Measurements from ENCODE around the gene RIN3. TPM values are rescaled to one million over a fixed set of nuclear protein-coding genes. Genes with fewer than 3 reads are reported as not detected.

The RIN3 gene
- total RNA-seq, 4 donors from 2014 or later, result 13.5 to 22.2 (median 16.2) TPM

- ATAC-seq, result peak; percentile 52
- H3K4me1 ChIP-seq, result no peaks in the 10 kb centered on the region
- peaks cover 0 to 51% of the 10 kb centered on the region in 2 donors for H3K36me3 ChIP-seq
- 89 to 100% methylated on average over 2 to 6 of the region's 9 CpGs for WGBS, 2 donors (ENCODE audit: low coverage in 1 of 2)
- H3K27me3 ChIP-seq, result peaks cover 4% of the 10 kb centered on the region
- no peak overlapping the region for H3K27ac ChIP-seq
- no peaks in the 10 kb centered on the region for H3K9me3 ChIP-seq
- H3K4me3 ChIP-seq, result no peak overlapping the region
- TF ChIP-seq POLR2AphosphoS5 (IDR thresholded peaks at IDR 0.05) (no peak), POLR2A (IDR thresholded peaks at IDR 0.05) (no peak), CTCF (IDR thresholded peaks at IDR 0.05) (no peak), EP300 (IDR thresholded peaks at IDR 0.05) (no peak)
Measured at GRCh38 chr14:92702441-92702918, 188.9 kb downstream of the RIN3 start.

GRCh38 chr14:92703516-92703915 is 189.9 kb downstream of the RIN3 start:
- Histone ChIP-seq H3K9me3 (no peaks in the 10 kb centered on the region), H3K27me3 (peaks cover 3% of the 10 kb centered on the region), H3K27ac (no peak overlapping the region), H3K4me3 (no peak overlapping the region), H3K36me3 (peaks cover 0 to 61% of the 10 kb centered on the region in 2 donors), H3K4me1 (no peaks in the 10 kb centered on the region)
- WGBS, 2 donors (ENCODE audit: low coverage in 1 of 2), result 87 to 100% methylated on average over 7 to 10 of the region's 10 CpGs
- TF ChIP-seq CTCF (IDR thresholded peaks at IDR 0.05), result no peak
- TF ChIP-seq POLR2A (IDR thresholded peaks at IDR 0.05), result no peak
- no peak for TF ChIP-seq POLR2AphosphoS5 (IDR thresholded peaks at IDR 0.05)
- no peak for TF ChIP-seq EP300 (IDR thresholded peaks at IDR 0.05)
- ATAC-seq, result no peak

- WGBS, 2 donors (ENCODE audit: low coverage in 1 of 2), result 73 to 93% methylated on average over 10 to 12 of the region's 23 CpGs
- ATAC-seq, result peak; percentile 56
- TF ChIP-seq CTCF (IDR thresholded peaks at IDR 0.05) (no peak), POLR2A (IDR thresholded peaks at IDR 0.05) (no peak), EP300 (IDR thresholded peaks at IDR 0.05) (no peak), POLR2AphosphoS5 (IDR thresholded peaks at IDR 0.05) (no peak)
- peaks cover 0 to 65% of the 10 kb centered on the region in 2 donors for H3K36me3 ChIP-seq
- no peak overlapping the region for H3K4me3 ChIP-seq
- H3K4me1 ChIP-seq, result no peaks in the 10 kb centered on the region
- H3K27me3 ChIP-seq, result no peaks in the 10 kb centered on the region
- peak overlapping the region in 1 of 4 donors; percentile 45 for H3K27ac ChIP-seq
- H3K9me3 ChIP-seq, result no peaks in the 10 kb centered on the region
Measured at GRCh38 chr14:92704036-92704804, 190.6 kb downstream of the RIN3 start.

GRCh38 chr14:92704821-92705220 is 191.2 kb downstream of the RIN3 start:
- Histone ChIP-seq H3K27ac (no peak overlapping the region), H3K36me3 (peaks cover 0 to 71% of the 10 kb centered on the region in 2 donors), H3K4me1 (no peaks in the 10 kb centered on the region), H3K9me3 (no peaks in the 10 kb centered on the region), H3K4me3 (no peak overlapping the region), H3K27me3 (no peaks in the 10 kb centered on the region)
- WGBS, 2 donors (ENCODE audit: low coverage in 1 of 2), result 91% methylated on average over 7 of the region's 11 CpGs; no CpG with 5 or more reads in 1 of the 2 donors
- ATAC-seq, result peak; percentile 3
- TF ChIP-seq CTCF (IDR thresholded peaks at IDR 0.05), result no peak
- TF ChIP-seq EP300 (IDR thresholded peaks at IDR 0.05), result no peak
- TF ChIP-seq POLR2A (IDR thresholded peaks at IDR 0.05), result no peak
- TF ChIP-seq POLR2AphosphoS5 (IDR thresholded peaks at IDR 0.05), result no peak

- 100% methylated on average over 1 of the region's 15 CpGs; no CpG with 5 or more reads in 1 of the 2 donors for WGBS, 2 donors (ENCODE audit: low coverage in 1 of 2)
- no peaks in the 10 kb centered on the region for H3K27me3 ChIP-seq
- peaks cover 0 to 87% of the 10 kb centered on the region in 2 donors for H3K36me3 ChIP-seq
- H3K4me1 ChIP-seq, result no peaks in the 10 kb centered on the region
- TF ChIP-seq EP300 (IDR thresholded peaks at IDR 0.05) (no peak), POLR2A (IDR thresholded peaks at IDR 0.05) (no peak), POLR2AphosphoS5 (IDR thresholded peaks at IDR 0.05) (no peak), CTCF (IDR thresholded peaks at IDR 0.05) (no peak)
- ATAC-seq, result no peak
- no peaks in the 10 kb centered on the region for H3K9me3 ChIP-seq
- H3K27ac ChIP-seq, result no peak overlapping the region
- H3K4me3 ChIP-seq, result no peak overlapping the region
Measured at GRCh38 chr14:92706386-92706785, 192.8 kb downstream of the RIN3 start.

Data from gastroesophageal sphincter (tissue), 4 donors.